GM10266 (cell line): ENCODE results near the gene ATP1B1.

Source experiments
- DNase-seq: peaks from one replicate; pipeline ENCODE4 v3.0.0; 2012; ENCODE audit errors: extremely low spot score
- CTCF ChIP-seq: IDR thresholded peaks from 2 replicates; pipeline ENCODE4 v1.5.1; 2012; ENCODE audit warnings: mild to moderate bottlenecking, low read depth; ENCODE audit not compliant: control insufficient read depth, insufficient read depth; ENCODE audit errors: missing control alignments

ATP1B1 gene

DNA sequence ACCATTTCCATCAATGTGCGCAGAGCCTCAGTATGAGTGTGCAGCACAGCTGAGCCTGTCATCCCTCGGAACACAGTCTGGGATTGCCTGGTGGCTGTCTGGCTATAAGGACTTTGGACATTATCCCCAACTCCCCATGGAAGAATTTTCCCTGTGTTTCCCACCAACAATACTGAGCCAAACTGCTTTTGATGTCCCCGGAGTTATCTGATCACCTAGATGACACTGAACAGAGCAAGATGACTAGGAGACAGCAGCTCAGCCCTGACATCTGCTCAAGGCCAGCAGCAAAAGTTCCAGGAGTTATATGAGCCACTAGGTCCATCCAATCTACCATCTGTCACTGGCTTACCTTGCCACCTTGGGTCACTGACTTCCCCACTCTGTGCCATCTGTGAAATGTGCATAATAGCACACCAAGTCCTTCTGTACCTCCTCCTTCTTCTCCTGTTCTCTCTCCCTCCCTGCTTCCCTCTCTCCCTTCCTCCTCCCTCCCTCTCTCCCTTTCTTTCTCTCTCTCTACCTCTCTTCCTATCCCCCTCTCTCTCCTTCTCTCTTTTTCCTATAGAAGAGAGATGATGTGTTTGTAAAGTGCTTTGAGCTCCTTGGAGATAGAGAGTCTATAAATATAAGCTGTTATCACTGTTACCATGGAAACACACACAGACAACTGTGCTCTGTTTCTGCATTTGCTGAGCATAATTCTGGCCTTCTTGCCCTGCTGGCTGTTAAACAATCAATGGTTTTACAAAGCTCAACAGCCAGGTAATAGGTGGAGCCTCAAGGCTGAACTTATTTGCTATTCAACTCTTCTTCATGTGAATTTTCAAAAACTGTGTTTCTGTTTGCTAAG, 19.7 kb upstream of the ATP1B1 start:
- no peak for DNase-seq
- no peak for TF ChIP-seq CTCF

DNA sequence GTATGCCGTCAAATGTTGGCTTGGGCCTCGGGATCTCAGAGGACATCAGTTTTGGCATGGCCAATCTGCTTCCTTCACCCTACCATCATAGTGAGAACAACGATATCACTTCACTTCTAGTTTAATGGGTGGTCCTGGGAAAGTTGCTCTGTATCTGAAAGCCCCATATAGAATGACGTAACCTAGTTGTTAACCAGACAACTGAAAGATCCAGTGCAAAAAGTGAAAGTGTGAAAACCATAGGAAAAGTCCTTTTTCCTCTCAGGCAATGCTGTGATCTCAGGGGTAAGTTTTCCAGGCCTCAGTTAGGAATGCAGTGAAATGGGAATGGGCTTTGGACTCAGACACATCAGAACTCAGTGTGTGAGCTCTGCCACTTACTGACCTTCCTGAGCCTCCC, 18.6 kb upstream of the ATP1B1 start:
- DNase-seq: no peak
- TF ChIP-seq CTCF: no peak

- no peak for TF ChIP-seq CTCF
- no peak for DNase-seq
Measured at GRCh38 chr1:169089776-169090175, 16.7 kb upstream of the ATP1B1 start.

GRCh38 chr1:169090308-169090899, 16.1 kb upstream of the ATP1B1 start:
- no peak for TF ChIP-seq CTCF

GRCh38 chr1:169090900-169091311, 15.6 kb upstream of the ATP1B1 start:
- no peak for TF ChIP-seq CTCF
- no peak for DNase-seq

More at GRCh38 chr1:169090308-169090899, 16.1 kb upstream of the ATP1B1 start:
- no peak for DNase-seq

GRCh38 chr1:169091480-169091941, 15.0 kb upstream of the ATP1B1 start:
- TF ChIP-seq CTCF: no peak
- DNase-seq: peak; percentile 42

DNA sequence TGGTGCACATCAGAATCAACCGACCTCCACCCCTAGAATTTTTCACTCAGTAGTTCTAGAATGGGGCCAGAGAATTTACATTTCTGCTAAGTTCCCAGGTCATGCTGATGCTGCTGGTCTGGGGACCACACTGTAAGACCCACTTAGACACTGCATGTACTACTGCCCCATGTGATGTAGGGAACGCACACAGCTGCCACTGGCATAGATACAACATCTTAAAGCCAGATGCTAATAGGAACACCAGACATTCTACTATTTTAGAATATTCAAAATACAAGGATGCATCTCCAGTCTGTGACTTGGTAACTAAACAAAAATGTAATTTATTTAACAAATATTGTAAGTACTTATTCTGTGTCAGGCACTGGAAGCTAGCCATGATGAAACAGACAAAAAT, 14.1 kb upstream of the ATP1B1 start:
- no peak for TF ChIP-seq CTCF
- DNase-seq: no peak
